DND-41 (cell line): Measurements from ENCODE around the gene INTS3.

Source experiments
- CTCF ChIP-seq: IDR thresholded peaks from 2 replicates; pipeline ENCODE4 v1.5.1; 2012; ENCODE audit warnings: borderline replicate concordance, low read length, moderate library complexity, mild to moderate bottlenecking; ENCODE audit not compliant: poor library complexity, severe bottlenecking; ENCODE audit errors: extremely low read depth
- EZH2 ChIP-seq: IDR thresholded peaks from 3 replicates; pipeline ENCODE4 v1.6.1; 2012; ENCODE audit warnings: borderline replicate concordance, low read depth, mild to moderate bottlenecking, moderate library complexity, low read length, inconsistent platforms; ENCODE audit not compliant: severe bottlenecking

GRCh38 chr1:153678519-153679336 lies 49.1 kb upstream of the INTS3 start, which contains the start of gene NPR1:
- TF ChIP-seq CTCF (no peak), EZH2 (no peak)
